Measurements from ENCODE around the gene CLDN16.

The CLDN16 gene

DNA sequence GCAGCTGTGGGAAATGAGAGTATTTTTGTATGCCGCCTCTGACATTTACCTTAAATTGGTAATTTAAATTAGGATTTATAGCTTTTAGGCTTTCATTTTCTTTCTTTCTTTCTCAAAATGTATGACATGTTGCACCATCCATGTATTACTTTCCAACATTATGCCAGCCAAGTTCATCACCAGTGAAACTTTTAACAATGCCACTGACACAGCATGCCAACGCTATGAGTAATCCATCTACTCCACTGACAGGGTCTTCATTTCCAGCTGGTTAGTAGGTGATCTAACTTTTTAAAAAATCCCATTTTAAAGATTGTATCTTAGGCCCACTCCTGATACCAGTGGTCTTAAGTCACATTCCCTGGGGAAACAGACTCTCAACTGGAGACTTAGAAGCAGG, 21.8 kb upstream of the CLDN16 start:
- no peak overlapping the region for H3K27ac Mint-ChIP-seq
- no peaks in the 10 kb centered on the region for H3K4me1 Mint-ChIP-seq (ENCODE audit: low read depth)
- H3K4me3 Mint-ChIP-seq = no peak overlapping the region
- no peaks in the 10 kb centered on the region for H3K27me3 Mint-ChIP-seq
- intact Hi-C loops (cut with micrococcal nuclease) = no loop called here
- no peaks in the 10 kb centered on the region for H3K36me3 Mint-ChIP-seq (ENCODE audit: low read depth)
- H3K9me3 Mint-ChIP-seq = no peaks in the 10 kb centered on the region

DNA sequence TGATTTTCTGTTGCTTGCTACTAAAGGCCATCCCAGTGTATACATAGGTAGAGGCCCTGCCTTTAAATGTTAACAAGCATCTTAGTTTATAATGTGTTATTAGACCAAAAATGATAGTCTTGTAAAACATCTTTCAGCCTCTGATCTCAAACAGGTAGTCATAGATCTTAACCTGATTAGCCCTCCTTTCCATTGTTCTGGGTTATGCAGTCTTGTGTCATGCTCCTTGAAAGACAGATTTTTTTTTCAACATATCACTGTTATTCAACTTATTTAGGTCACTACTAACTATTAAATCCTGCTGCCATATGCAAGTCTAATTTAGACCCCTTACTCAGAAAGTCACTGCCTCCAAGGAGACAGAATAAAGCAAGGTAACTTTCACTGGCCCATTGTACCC, 19.1 kb upstream of the CLDN16 start:
- H3K4me1 Mint-ChIP-seq (ENCODE audit: low read depth) = no peaks in the 10 kb centered on the region
- H3K4me3 Mint-ChIP-seq = no peak overlapping the region
- H3K27ac Mint-ChIP-seq = no peak overlapping the region
- intact Hi-C loops (cut with micrococcal nuclease) = no loop called here
- peaks cover 1% of the 10 kb centered on the region for H3K27me3 Mint-ChIP-seq
- no peaks in the 10 kb centered on the region for H3K9me3 Mint-ChIP-seq
- H3K36me3 Mint-ChIP-seq (ENCODE audit: low read depth) = no peaks in the 10 kb centered on the region

DNA sequence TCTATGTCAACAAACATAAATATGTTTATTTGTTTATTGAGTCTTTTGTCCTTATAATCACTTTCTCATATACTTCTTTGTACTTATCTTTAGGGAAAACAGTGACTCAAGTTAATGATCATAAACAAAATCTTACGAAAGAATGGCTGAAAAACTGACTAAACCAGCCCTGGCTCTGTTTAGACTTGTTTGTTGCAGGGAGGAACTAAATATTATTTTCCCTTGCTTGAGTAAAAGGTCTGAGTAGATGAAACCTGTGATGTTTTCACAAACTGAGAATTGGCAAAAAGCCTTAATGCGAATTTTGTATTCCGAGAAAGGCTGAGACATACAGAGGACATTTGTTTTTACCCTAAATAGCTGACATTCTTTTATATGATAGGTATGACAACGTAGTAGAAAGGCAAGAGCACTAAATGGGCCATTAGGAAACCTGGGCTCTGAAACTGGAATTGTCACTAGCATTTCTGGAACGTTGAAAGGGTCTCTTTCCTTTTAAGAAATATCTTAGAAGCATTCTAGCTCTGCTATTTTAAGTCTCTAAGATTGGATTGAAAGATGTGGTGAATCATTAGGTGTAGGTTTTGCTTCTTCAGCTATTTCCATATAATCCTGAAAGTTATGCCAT, 18.2 kb upstream of the CLDN16 start:
- Mint-ChIP-seq H3K9me3 (no peaks in the 10 kb centered on the region), H3K27me3 (peaks cover 2% of the 10 kb centered on the region), H3K4me1 (ENCODE audit: low read depth) (no peaks in the 10 kb centered on the region), H3K27ac (no peak overlapping the region), H3K4me3 (no peak overlapping the region), H3K36me3 (ENCODE audit: low read depth) (no peaks in the 10 kb centered on the region)
- intact Hi-C loops (cut with micrococcal nuclease) = no loop called here

DNA sequence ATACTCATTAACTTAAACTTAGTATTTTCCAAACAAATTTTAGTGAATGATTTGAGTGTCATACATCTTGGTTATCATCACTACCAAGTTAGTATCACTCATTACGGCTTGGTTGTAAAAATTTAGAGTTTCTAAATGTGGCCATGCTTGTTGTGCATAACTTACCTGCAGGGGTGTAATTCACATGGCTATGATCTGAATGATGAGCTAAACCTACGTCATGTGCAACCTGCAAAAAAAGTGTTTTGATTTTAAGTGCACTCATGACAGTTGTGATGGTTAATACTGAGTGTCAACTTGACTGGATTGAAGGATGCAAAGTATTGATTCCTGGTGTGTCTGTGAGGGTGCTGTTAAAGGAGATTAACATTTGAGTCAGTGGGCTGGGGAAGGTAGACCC, 17.6 kb upstream of the CLDN16 start:
- Mint-ChIP-seq H3K27me3 (peaks cover 2% of the 10 kb centered on the region), H3K27ac (no peak overlapping the region)

DNA sequence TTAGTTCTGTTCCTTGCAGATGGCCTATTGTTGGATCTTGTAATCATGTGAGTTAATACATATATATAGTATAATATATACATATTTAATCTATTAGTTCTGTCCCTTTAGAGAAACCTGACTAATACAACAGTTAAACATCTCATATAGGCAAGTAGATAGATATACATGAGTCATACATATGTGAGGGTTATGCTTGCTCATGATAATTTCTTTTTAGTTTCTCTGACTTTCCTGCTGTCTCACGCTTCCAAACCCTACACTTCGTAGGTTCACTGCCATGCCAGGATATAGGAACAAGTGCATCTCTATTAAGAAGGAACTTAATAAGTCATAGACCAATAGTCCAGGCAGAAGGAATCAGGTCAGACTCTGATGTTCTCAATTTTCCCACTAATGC, 16.8 kb upstream of the CLDN16 start:
- Mint-ChIP-seq H3K4me3 (no peak overlapping the region), H3K9me3 (no peaks in the 10 kb centered on the region)
- intact Hi-C loops (cut with micrococcal nuclease) = no loop called here

More for the DNA sequence above, 17.6 kb upstream of the CLDN16 start:
- intact Hi-C loops (cut with micrococcal nuclease) = no loop called here
- no peak overlapping the region for H3K4me3 Mint-ChIP-seq
- H3K36me3 Mint-ChIP-seq (ENCODE audit: low read depth) = no peaks in the 10 kb centered on the region
- H3K9me3 Mint-ChIP-seq = no peaks in the 10 kb centered on the region
- H3K4me1 Mint-ChIP-seq (ENCODE audit: low read depth) = peaks cover 3% of the 10 kb centered on the region

DNA sequence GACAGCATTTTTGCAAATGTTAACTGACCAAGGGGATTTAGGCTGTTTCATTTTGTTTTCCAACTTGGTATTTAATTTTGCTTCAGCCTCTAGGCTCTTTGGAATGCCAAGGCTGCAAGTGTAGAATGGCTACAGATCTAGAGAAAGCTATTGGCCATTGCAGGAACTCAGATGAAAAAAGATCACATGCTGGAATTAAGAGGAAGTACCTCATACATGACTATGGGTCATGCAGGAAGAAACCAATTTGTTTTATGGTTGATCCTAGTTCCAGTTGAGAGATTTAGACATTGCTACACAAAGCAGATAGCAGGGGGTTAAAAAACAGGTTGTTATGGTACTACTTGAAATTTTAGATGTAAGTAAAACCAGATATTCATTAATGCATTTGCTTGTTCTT, 12.7 kb upstream of the CLDN16 start:
- Mint-ChIP-seq H3K4me1 (ENCODE audit: low read depth) (peaks cover 8% of the 10 kb centered on the region), H3K27ac (no peak overlapping the region), H3K27me3 (peaks cover 2% of the 10 kb centered on the region), H3K4me3 (no peak overlapping the region), H3K9me3 (peaks cover 6% of the 10 kb centered on the region), H3K36me3 (ENCODE audit: low read depth) (no peaks in the 10 kb centered on the region)
- intact Hi-C loops (cut with micrococcal nuclease) = no loop called here

More for the DNA sequence above, 16.8 kb upstream of the CLDN16 start:
- Mint-ChIP-seq H3K27ac (no peak overlapping the region), H3K36me3 (ENCODE audit: low read depth) (no peaks in the 10 kb centered on the region), H3K4me1 (ENCODE audit: low read depth) (peaks cover 8% of the 10 kb centered on the region), H3K27me3 (peaks cover 2% of the 10 kb centered on the region)

DNA sequence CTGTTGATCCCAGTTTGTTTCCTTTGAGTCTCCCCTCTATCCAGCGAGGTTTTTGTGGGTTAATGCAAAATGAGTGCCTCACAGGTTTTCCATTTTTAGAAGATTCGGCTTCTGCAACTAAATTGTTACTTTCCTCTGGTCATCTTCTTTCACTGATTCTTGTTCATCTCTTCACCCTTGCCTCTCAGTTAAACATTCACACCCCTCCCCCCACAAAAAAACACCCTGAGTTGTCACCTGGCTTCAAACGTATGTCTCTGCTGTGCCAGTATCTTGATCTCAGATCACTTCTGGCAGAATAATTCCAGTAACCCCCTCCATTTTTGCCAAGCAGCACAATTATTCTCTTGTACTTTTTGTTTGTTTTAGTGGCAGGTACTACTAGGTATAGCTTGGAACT, 12.3 kb upstream of the CLDN16 start:
- H3K4me3 Mint-ChIP-seq = no peak overlapping the region
- peaks cover 8% of the 10 kb centered on the region for H3K4me1 Mint-ChIP-seq (ENCODE audit: low read depth)
- H3K27ac Mint-ChIP-seq = no peak overlapping the region
- H3K36me3 Mint-ChIP-seq (ENCODE audit: low read depth) = no peaks in the 10 kb centered on the region
- H3K27me3 Mint-ChIP-seq = peaks cover 2% of the 10 kb centered on the region
- intact Hi-C loops (cut with micrococcal nuclease) = no loop called here
- H3K9me3 Mint-ChIP-seq = peaks cover 8% of the 10 kb centered on the region

DNA sequence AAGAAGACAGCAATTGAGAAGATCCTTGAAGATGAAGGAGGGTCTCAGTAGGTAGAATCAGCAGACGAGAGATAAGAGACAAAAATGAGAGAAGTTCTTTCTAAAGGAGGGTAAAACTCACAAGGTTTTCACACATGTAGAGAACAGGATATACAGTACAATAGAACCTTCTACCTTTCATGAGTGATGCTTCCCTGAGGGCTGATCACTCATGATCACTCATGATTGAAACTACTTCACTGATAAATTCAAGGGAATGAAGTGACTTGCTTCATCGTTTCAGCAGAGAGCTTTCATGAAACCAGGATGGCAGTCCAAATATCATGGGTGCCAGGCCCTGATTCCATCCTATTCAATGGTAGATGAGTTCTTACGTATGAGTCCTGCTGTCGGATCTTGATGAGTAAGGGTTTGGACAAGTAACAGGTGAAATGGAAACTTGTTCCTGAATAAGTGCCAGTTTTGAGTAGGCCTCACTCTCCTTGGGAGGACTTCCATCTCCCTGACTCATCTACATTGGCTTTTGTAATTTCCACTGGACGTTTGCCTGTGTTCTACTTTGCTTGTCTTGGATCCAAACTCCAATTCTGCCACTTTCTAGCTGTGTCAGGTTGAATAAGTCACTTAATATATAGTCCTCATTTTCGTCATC, 9.6 kb upstream of the CLDN16 start:
- Mint-ChIP-seq H3K9me3 (peaks cover 8% of the 10 kb centered on the region), H3K4me1 (ENCODE audit: low read depth) (peaks cover 8% of the 10 kb centered on the region), H3K27me3 (peaks cover 1% of the 10 kb centered on the region), H3K27ac (no peak overlapping the region), H3K36me3 (ENCODE audit: low read depth) (no peaks in the 10 kb centered on the region), H3K4me3 (no peak overlapping the region)
- intact Hi-C loops (cut with micrococcal nuclease) = no loop called here

DNA sequence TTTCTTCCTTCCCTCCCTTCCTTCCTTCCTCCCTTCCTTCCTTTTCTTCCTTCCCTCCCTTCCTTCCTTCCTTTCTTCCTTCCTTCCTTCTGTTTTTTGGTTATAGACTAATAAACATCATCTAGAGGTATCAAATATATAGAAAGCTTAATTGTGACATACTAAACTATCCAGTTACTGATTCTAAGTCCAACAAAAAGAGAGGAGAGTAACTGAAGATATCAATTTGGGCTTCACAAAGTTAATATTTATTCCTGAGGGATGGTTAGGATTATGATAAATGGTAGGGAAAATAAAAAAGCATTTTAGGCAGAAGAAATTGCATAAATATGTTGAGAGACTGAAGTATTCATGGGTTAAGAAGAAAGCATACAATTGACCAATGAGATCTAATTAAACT, 7.8 kb upstream of the CLDN16 start:
- Mint-ChIP-seq H3K27me3 (no peaks in the 10 kb centered on the region), H3K27ac (no peak overlapping the region), H3K9me3 (peaks cover 8% of the 10 kb centered on the region), H3K4me1 (ENCODE audit: low read depth) (peaks cover 7% of the 10 kb centered on the region), H3K4me3 (no peak overlapping the region), H3K36me3 (ENCODE audit: low read depth) (no peaks in the 10 kb centered on the region)
- intact Hi-C loops (cut with micrococcal nuclease) = loop anchor here (10.0 kb wide), 1 partner anchor 415 kb away; no protein-coding TSS in a partner anchor

DNA sequence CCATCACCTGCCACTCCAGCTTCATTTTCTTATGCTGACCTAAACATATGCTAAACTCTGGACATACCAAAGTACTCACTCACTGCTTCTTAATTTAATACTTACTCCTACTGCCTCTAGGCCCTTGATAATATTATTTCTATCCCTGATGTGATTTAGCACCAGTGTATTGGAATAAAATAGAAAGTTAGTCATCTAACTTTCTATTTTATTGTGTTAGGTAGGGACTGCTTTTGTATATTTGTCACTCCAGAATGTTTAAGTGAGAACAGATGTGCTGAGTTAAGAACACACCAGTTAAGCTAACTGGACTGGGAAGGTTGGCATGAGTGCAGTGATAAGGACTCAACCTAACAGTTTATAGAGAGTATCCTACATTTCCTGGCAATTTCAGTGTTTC, 6.5 kb upstream of the CLDN16 start:
- no peaks in the 10 kb centered on the region for H3K4me1 Mint-ChIP-seq (ENCODE audit: low read depth)

DNA sequence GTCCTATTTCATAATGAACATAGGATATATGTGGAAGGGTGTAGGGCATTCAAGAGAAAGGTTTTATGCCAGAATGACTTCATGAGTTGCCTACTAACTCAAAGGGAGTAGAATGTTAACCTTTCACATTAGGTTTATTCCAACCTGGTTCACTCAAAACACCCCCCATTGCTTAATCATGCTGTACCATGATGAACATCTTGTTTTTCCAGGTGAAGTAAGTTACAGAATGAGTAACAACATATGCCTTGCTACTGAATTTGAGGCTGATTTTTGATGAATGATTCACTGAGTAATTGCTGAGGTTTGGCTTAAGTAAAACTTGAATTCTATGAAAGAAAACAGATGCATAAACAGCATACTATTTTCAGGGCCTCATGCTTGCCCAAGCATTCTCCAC, 5.9 kb upstream of the CLDN16 start:
- Mint-ChIP-seq H3K27me3 (no peaks in the 10 kb centered on the region), H3K9me3 (peaks cover 8% of the 10 kb centered on the region), H3K4me3 (no peak overlapping the region), H3K36me3 (ENCODE audit: low read depth) (no peaks in the 10 kb centered on the region), H3K27ac (no peak overlapping the region), H3K4me1 (ENCODE audit: low read depth) (no peaks in the 10 kb centered on the region)
- intact Hi-C loops (cut with micrococcal nuclease) = loop anchor here (10.0 kb wide), 1 partner anchor 417 kb away; no protein-coding TSS in a partner anchor

More for the DNA sequence above, 6.5 kb upstream of the CLDN16 start:
- intact Hi-C loops (cut with micrococcal nuclease) = loop anchor here (10.0 kb wide), 1 partner anchor 417 kb away; no protein-coding TSS in a partner anchor
- H3K4me3 Mint-ChIP-seq = no peak overlapping the region
- H3K27ac Mint-ChIP-seq = no peak overlapping the region
- H3K9me3 Mint-ChIP-seq = peaks cover 8% of the 10 kb centered on the region
- H3K36me3 Mint-ChIP-seq (ENCODE audit: low read depth) = no peaks in the 10 kb centered on the region
- H3K27me3 Mint-ChIP-seq = no peaks in the 10 kb centered on the region

DNA sequence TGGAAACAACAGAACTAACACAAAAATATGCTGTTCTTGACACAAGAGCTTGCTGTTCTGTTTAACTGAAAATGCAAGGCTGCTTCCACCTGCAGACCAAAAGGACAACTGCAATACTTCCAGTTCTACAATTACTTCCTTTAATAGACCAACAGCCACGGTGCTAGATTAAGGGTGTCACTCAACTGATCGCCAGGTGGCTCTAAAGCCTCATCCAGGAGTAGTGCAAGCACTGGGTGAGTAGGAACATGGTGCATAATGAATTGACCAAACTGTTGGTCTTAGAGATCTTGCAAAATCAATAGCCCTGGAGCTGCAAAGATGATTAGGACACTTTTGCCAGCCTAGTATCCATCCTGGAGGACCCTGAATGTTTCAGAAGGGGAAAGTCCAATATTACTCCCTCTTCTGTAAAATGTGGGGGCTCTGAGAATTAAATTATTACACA, 3.6 kb upstream of the CLDN16 start:
- H3K36me3 Mint-ChIP-seq (ENCODE audit: low read depth) = no peaks in the 10 kb centered on the region
- peaks cover 8% of the 10 kb centered on the region for H3K9me3 Mint-ChIP-seq
- intact Hi-C loops (cut with micrococcal nuclease) = loop anchor here (2.0 to 10.0 kb wide), 2 partner anchors 160 to 420 kb away; no protein-coding TSS in a partner anchor
- no peak overlapping the region for H3K27ac Mint-ChIP-seq
- no peak overlapping the region for H3K4me3 Mint-ChIP-seq
- H3K4me1 Mint-ChIP-seq (ENCODE audit: low read depth) = no peaks in the 10 kb centered on the region
- no peaks in the 10 kb centered on the region for H3K27me3 Mint-ChIP-seq

DNA sequence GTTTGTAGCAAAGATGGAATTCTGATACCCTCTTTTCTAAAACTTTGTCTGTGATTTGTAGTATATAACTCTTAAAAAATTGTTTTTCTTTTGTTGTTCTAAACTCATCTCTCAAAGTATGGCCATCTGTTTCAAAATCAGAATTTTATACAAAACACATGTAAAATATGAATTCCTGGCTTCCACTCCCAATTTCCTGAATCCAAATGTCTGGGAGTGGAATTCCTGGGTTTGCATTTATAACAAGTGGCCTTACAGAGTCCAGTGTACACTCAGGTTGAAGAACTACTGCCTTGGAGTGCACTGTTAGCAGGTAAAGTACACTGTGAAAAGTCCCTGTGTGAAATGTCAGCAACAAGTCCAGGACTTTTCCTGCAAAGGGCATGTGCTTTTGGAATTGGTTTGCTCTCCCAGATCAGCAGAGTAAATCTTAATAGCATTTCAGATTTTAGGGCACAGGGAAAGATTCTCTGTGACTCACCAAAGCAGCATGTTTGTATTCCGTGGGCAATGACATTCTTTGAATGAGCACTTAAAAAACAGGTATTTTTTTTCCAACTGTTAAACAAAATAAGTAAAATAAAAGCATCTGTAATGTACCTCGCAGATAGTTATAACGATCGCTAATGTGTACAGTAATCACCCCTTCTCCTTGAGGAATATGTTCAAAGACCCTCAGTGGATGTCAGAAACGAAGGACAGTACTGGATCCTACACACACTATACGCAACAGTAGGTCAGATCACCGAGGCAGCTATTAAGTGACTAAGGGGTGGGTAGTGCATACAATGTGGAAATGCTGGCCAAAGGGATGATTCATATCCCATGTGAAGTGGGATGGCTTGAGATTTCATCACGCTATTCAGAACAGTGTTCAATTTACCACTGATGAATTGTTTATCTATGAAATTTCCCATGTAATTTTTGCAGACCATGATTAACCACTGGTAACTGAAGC, 2.0 kb upstream of the CLDN16 start:
- Mint-ChIP-seq H3K27ac (no peak overlapping the region), H3K36me3 (ENCODE audit: low read depth) (no peaks in the 10 kb centered on the region), H3K4me3 (no peak overlapping the region), H3K4me1 (ENCODE audit: low read depth) (no peaks in the 10 kb centered on the region), H3K27me3 (no peaks in the 10 kb centered on the region), H3K9me3 (no peaks in the 10 kb centered on the region)
- intact Hi-C loops (cut with micrococcal nuclease) = loop anchor here (2.0 to 10.0 kb wide), 2 partner anchors 161 to 421 kb away; no protein-coding TSS in a partner anchor

DNA sequence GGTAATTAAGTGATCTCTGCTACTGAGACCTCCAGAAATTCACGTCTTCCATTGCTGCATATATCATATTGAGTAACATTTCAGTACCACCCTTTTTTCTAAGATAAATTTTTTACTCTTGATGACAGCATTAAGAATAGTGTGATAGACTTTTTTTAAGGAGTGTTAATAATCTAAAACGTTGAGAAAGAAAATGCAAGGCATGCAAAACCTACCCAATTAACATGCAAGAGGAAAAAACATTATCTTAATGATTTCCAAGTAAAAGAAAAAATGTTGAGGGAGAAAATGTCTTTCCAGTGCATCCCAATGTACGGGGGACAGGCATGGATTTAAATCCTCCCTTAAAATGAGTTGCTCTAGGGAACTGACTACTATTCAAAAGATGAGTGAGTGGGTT, 740 bp downstream of the CLDN16 start:
- no peaks in the 10 kb centered on the region for H3K9me3 Mint-ChIP-seq
- H3K4me1 Mint-ChIP-seq (ENCODE audit: low read depth) = no peaks in the 10 kb centered on the region
- H3K36me3 Mint-ChIP-seq (ENCODE audit: low read depth) = no peaks in the 10 kb centered on the region
- H3K4me3 Mint-ChIP-seq = no peak overlapping the region
- no peak overlapping the region for H3K27ac Mint-ChIP-seq
- H3K27me3 Mint-ChIP-seq = no peaks in the 10 kb centered on the region
- intact Hi-C loops (cut with micrococcal nuclease) = loop anchor here (10.0 kb wide), 1 partner anchor 424 kb away; no protein-coding TSS in a partner anchor

Data from dendritic cell treated with granulocyte-macrophage colony-stimulating factor and Interleukin-4, amounts not matched to agents 40 ng/mL and 50 ng/mL, for 4 days (primary cell).